Measurements from ENCODE around the gene MED9.

Gene MED9

GRCh38 chr17:17514361-17514992 is 37.7 kb downstream of the MED9 start:
- no peak for TF ChIP-seq EZH2 (IDR thresholded peaks at IDR 0.05; ENCODE audit: borderline replicate concordance, low read depth, low read length, severe bottlenecking)
- no peak for TF ChIP-seq CTCF (IDR thresholded peaks at IDR 0.05; ENCODE audit: borderline replicate concordance, extremely low read depth, low read length, poor library complexity, severe bottlenecking)
- no peak overlapping the region for H3K27ac ChIP-seq (ENCODE audit: low read length)
- H3K9ac ChIP-seq (ENCODE audit: low read depth, low read length): no peak overlapping the region
- H3K27me3 ChIP-seq (ENCODE audit: insufficient read depth, low read length, poor library complexity): no peaks in the 10 kb centered on the region
- ATAC-seq (ENCODE audit: insufficient read depth, low read depth) (no peak), DNase-seq (no peak)
- 0 out of 2 replicates have a peak, but pooled peaks cover 3% of the 10 kb centered on the region for H3K36me3 ChIP-seq (ENCODE audit: insufficient read depth, low read length)
- peaks cover 13% of the 10 kb centered on the region for H3K4me1 ChIP-seq (ENCODE audit: insufficient read depth, low read length)
- H3K79me2 ChIP-seq (ENCODE audit: insufficient read depth, low read length): no peaks in the 10 kb centered on the region
- H4K20me1 ChIP-seq (ENCODE audit: insufficient read depth, low read length): 0 out of 2 replicates have a peak, but pooled peaks cover 3% of the 10 kb centered on the region
- H3K9me3 ChIP-seq (ENCODE audit: insufficient read depth, low read length, severe bottlenecking): no peaks in the 10 kb centered on the region
- no peak overlapping the region for H3K4me2 ChIP-seq (ENCODE audit: insufficient read depth, low read length)
- H2AFZ ChIP-seq (ENCODE audit: low read depth, low read length): no peak overlapping the region
- no peak overlapping the region for H3K4me3 ChIP-seq (ENCODE audit: low read depth in 1 of 2, low read length in 2 of 2)

DNA sequence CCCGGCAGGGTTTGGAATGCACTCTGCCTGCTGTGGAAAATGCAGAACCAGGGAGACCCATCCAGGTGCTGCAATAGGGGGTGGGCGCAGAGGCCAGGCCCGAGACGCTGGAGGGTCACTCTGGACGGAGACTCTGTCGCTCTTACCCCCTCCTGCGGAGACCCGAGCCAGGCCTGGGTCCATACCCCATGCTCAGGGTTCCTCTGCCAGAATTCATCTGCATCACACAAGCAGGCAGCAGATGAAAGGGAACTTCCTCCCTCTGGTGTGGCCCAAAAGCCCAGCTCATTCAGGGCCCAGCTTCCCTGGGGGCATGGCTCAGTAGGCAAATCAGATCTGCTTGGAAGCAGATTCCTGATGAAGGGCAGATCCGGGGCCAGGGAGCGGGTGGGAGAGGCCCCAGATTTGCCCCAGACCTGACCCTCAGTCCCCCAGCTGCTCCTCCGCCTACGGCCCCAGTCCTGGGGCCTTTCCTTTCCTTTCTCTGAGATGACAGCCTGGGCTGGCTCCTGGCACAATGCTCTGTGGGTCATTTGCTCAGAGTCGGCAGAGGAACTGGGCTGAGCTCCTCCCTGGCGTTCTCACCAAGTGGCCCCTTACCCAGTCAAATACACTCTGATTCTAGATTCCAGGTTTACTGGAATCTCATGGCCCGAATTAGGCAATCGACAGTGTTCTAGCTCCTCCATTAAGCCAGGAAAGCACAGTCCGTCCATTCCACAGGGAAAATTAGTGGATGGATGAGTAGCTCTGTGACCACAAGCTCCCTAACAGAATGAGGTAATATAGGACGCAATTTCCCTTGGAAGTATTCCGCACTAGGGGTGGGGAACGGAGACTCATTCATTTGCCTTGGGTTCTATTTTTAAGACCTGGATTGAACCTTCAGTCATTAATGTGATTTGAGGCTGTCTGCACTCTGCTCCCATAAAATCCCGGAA is 38.5 kb downstream of the MED9 start:
- H3K9me3 ChIP-seq (ENCODE audit: insufficient read depth, low read length, severe bottlenecking): no peaks in the 10 kb centered on the region
- H3K27ac ChIP-seq (ENCODE audit: low read length): no peak overlapping the region
- DNase-seq (no peak), ATAC-seq (ENCODE audit: insufficient read depth, low read depth) (no peak)
- H3K4me3 ChIP-seq (ENCODE audit: low read depth in 1 of 2, low read length in 2 of 2): no peak overlapping the region
- H3K79me2 ChIP-seq (ENCODE audit: insufficient read depth, low read length): no peaks in the 10 kb centered on the region
- TF ChIP-seq EZH2 (IDR thresholded peaks at IDR 0.05; ENCODE audit: borderline replicate concordance, low read depth, low read length, severe bottlenecking): no peak
- no peak for TF ChIP-seq CTCF (IDR thresholded peaks at IDR 0.05; ENCODE audit: borderline replicate concordance, extremely low read depth, low read length, poor library complexity, severe bottlenecking)
- no peak overlapping the region for H2AFZ ChIP-seq (ENCODE audit: low read depth, low read length)
- 0 out of 2 replicates have a peak, but pooled peaks cover 7% of the 10 kb centered on the region for H3K36me3 ChIP-seq (ENCODE audit: insufficient read depth, low read length)
- H3K9ac ChIP-seq (ENCODE audit: low read depth, low read length): no peak overlapping the region
- no peaks in the 10 kb centered on the region for H3K27me3 ChIP-seq (ENCODE audit: insufficient read depth, low read length, poor library complexity)
- 0 out of 2 replicates have a peak, but pooled peaks cover 3% of the 10 kb centered on the region for H4K20me1 ChIP-seq (ENCODE audit: insufficient read depth, low read length)
- H3K4me1 ChIP-seq (ENCODE audit: insufficient read depth, low read length): peaks cover 12% of the 10 kb centered on the region
- no peak overlapping the region for H3K4me2 ChIP-seq (ENCODE audit: insufficient read depth, low read length)

- no peak for ATAC-seq (ENCODE audit: insufficient read depth, low read depth)
- Histone ChIP-seq H3K9ac (ENCODE audit: low read depth, low read length) (no peak overlapping the region), H3K4me2 (ENCODE audit: insufficient read depth, low read length) (no peak overlapping the region), H2AFZ (ENCODE audit: low read depth, low read length) (no peak overlapping the region), H3K79me2 (ENCODE audit: insufficient read depth, low read length) (no peaks in the 10 kb centered on the region), H3K36me3 (ENCODE audit: insufficient read depth, low read length) (peaks cover 13% of the 10 kb centered on the region), H3K27ac (ENCODE audit: low read length) (0 out of 2 replicates have a peak overlapping the region, but pooled peaks have one; percentile 34), H3K27me3 (ENCODE audit: insufficient read depth, low read length, poor library complexity) (no peaks in the 10 kb centered on the region), H3K4me3 (ENCODE audit: low read depth in 1 of 2, low read length in 2 of 2) (no peak overlapping the region), H4K20me1 (ENCODE audit: insufficient read depth, low read length) (0 out of 2 replicates have a peak, but pooled peaks cover 3% of the 10 kb centered on the region), H3K4me1 (ENCODE audit: insufficient read depth, low read length) (0 out of 2 replicates have a peak, but pooled peaks cover 3% of the 10 kb centered on the region), H3K9me3 (ENCODE audit: insufficient read depth, low read length, severe bottlenecking) (no peaks in the 10 kb centered on the region)
- no peak for DNase-seq
- TF ChIP-seq CTCF (IDR thresholded peaks at IDR 0.05; ENCODE audit: borderline replicate concordance, extremely low read depth, low read length, poor library complexity, severe bottlenecking) (no peak), EZH2 (IDR thresholded peaks at IDR 0.05; ENCODE audit: borderline replicate concordance, low read depth, low read length, severe bottlenecking) (no peak)
These were observed 39.4 kb downstream of the MED9 start for GRCh38 chr17:17515934-17516930.
